ENCODE data around the gene CADPS2. TPM values are rescaled to one million over a fixed set of nuclear protein-coding genes. Genes with fewer than 3 reads are reported as not detected.

The CADPS2 gene
- total and polyA plus RNA-seq, 2 of the 4 experiments (the other 2 are of a cell fraction) = 0.10 to 0.54 TPM

DNA sequence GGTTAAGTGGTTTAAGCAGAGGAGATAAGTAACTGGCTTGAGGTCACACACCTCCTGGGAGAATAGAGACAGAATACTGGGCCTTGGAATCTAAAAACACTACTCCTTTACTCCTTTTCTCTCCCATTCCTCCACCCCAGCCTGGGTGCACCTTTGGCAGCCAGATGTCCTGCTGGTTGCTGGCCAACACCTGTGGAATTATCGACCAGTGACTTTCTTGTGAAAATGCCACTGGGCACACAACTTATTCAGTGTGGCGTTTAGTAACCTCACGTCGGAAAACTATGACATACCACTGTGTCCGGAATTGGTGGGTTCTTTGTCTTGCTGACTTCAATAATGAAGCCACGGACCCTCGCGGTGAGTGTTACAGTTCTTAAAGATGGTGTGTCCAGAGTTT is 213.7 kb downstream of the CADPS2 start:
- Histone ChIP-seq H4K20me1 (ENCODE audit: insufficient read depth, low read length) (no peaks in the 10 kb centered on the region), H2BK5ac (ENCODE audit: low read depth, low read length, poor library complexity, severe bottlenecking) (no peak overlapping the region), H3K4me2 (ENCODE audit: low read depth, low read length) (no peak overlapping the region), H4K5ac (ENCODE audit: low read depth, low read length) (no peak overlapping the region), H3K27me3 (ENCODE audit: control insufficient read depth, insufficient read depth, low read length) (no peaks in the 10 kb centered on the region), H3K4me1 (ENCODE audit: control insufficient read depth, insufficient read depth, low read length) (no peaks in the 10 kb centered on the region), H4K91ac (ENCODE audit: insufficient read depth, low read depth, low read length) (no peak overlapping the region), H3K4ac (ENCODE audit: low read depth, low read length) (no peak overlapping the region), H3K9ac (ENCODE audit: low read depth, low read length) (no peak overlapping the region), H2BK15ac (ENCODE audit: low read depth, low read length) (no peak overlapping the region), H3K4me3 (ENCODE audit: insufficient read depth, low read depth, low read length) (no peak overlapping the region), H3K56ac (ENCODE audit: extremely low read depth, insufficient read depth, low read length) (no peak overlapping the region), H3K23ac (ENCODE audit: low read depth, low read length) (no peak overlapping the region), H2AK9ac (replicated peaks; ENCODE audit: low read depth, low read length, poor library complexity) (no peak overlapping the region), H3K18ac (ENCODE audit: low read depth, low read length) (no peak overlapping the region), H2AK5ac (ENCODE audit: low read depth, low read length) (no peak overlapping the region), H2AFZ (replicated peaks; ENCODE audit: low read length, poor library complexity) (no peak overlapping the region), H4K8ac (ENCODE audit: low read depth in 2 of 2, low read length in 2 of 2) (no peak overlapping the region), H2BK120ac (ENCODE audit: low read depth, low read length) (no peak overlapping the region), H2BK20ac (ENCODE audit: low read depth, low read length) (no peak overlapping the region), H3K9me1 (ENCODE audit: insufficient read depth, low read length) (no peaks in the 10 kb centered on the region), H3K9me3 (ENCODE audit: control insufficient read depth, insufficient read depth, low read length) (peaks cover 19% of the 10 kb centered on the region), H3K36me3 (ENCODE audit: control insufficient read depth, insufficient read depth, low read length) (no peaks in the 10 kb centered on the region), H3K14ac (replicated peaks; ENCODE audit: low read depth, low read length) (no peak overlapping the region), H3K79me1 (ENCODE audit: low read depth in 1 of 2, low read length in 2 of 2) (no peaks in the 10 kb centered on the region), H3K27ac (ENCODE audit: insufficient read depth, low read length) (no peak overlapping the region)
- whole genome bisulfite sequencing, 2 experiments (ENCODE audit: extremely low coverage in 2 of 2, insufficient read length in 1 of 2) = no CpG with 5 or more reads among the region's 8 CpGs
- TF ChIP-seq RFX5 (IDR thresholded peaks at IDR 0.05; ENCODE audit: low read depth, low read length) (no peak), FOS (IDR thresholded peaks at IDR 0.05; ENCODE audit: low read depth, low read length) (no peak), NFE2L2 (IDR thresholded peaks at IDR 0.05; ENCODE audit: low read depth, low read length) (no peak), SMC3 (IDR thresholded peaks at IDR 0.05; ENCODE audit: low read depth, low read length) (no peak), RAD21 (IDR thresholded peaks at IDR 0.05; ENCODE audit: low read length) (no peak)
- TF ChIP-seq, protein P1, sequence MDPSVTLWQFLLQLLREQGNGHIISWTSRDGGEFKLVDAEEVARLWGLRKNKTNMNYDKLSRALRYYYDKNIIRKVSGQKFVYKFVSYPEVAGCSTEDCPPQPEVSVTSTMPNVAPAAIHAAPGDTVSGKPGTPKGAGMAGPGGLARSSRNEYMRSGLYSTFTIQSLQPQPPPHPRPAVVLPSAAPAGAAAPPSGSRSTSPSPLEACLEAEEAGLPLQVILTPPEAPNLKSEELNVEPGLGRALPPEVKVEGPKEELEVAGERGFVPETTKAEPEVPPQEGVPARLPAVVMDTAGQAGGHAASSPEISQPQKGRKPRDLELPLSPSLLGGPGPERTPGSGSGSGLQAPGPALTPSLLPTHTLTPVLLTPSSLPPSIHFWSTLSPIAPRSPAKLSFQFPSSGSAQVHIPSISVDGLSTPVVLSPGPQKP (IDR thresholded peaks at IDR 0.05; ENCODE audit: borderline replicate concordance, low read depth, low read length) = no peak
- TF ChIP-seq, protein P2, sequence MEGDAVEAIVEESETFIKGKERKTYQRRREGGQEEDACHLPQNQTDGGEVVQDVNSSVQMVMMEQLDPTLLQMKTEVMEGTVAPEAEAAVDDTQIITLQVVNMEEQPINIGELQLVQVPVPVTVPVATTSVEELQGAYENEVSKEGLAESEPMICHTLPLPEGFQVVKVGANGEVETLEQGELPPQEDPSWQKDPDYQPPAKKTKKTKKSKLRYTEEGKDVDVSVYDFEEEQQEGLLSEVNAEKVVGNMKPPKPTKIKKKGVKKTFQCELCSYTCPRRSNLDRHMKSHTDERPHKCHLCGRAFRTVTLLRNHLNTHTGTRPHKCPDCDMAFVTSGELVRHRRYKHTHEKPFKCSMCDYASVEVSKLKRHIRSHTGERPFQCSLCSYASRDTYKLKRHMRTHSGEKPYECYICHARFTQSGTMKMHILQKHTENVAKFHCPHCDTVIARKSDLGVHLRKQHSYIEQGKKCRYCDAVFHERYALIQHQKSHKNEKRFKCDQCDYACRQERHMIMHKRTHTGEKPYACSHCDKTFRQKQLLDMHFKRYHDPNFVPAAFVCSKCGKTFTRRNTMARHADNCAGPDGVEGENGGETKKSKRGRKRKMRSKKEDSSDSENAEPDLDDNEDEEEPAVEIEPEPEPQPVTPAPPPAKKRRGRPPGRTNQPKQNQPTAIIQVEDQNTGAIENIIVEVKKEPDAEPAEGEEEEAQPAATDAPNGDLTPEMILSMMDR (conservative IDR thresholded peaks at IDR 0.05; ENCODE audit: low read depth, low read length) = no peak
- CTCF ChIA-PET = no interaction called here
- no peak for DNase-seq
- in situ Hi-C loops (cut with MboI; ENCODE audit: low sequenced_read_pairs) = no loop called here
- dilution Hi-C loops (cut with HindIII; ENCODE audit: low sequenced_read_pairs, unreplicated experiment) = no loop called here
- POLR2A ChIA-PET (ENCODE audit: unreplicated experiment) = no interaction called here
- intact Hi-C loops (cut with micrococcal nuclease) = no loop called here
- no peak for ATAC-seq (ENCODE audit: low read depth)
- no TSS peak for BruUV-seq (replicated peaks)
